GM12875 (cell line): ENCODE results near the gene EGFLAM.

ENCODE experiments used
- H3K4me3 ChIP-seq: one replicate; pipeline ENCODE4 v1.5.1; 2011; ENCODE audit warnings: low read depth, low read length, control low read depth
- CTCF ChIP-seq: IDR thresholded peaks from 2 replicates; pipeline ENCODE4 v1.5.1; 2011; ENCODE audit warnings: low read depth, mild to moderate bottlenecking, control low read depth, inconsistent platforms, low read length, moderate library complexity, borderline replicate concordance; ENCODE audit not compliant: insufficient read depth

Gene EGFLAM

GRCh38 chr5:38234737-38235136 lies 23.6 kb upstream of the EGFLAM start:
- TF ChIP-seq CTCF = no peak
- no peak overlapping the region for H3K4me3 ChIP-seq

GRCh38 chr5:38237681-38238080 lies 20.7 kb upstream of the EGFLAM start:
- H3K4me3 ChIP-seq = no peak overlapping the region
- no peak for TF ChIP-seq CTCF

GRCh38 chr5:38240212-38240611 lies 18.1 kb upstream of the EGFLAM start:
- no peak overlapping the region for H3K4me3 ChIP-seq
- TF ChIP-seq CTCF = no peak

GRCh38 chr5:38241655-38242054 lies 16.7 kb upstream of the EGFLAM start:
- no peak overlapping the region for H3K4me3 ChIP-seq
- no peak for TF ChIP-seq CTCF

GRCh38 chr5:38245307-38245706 lies 13.1 kb upstream of the EGFLAM start:
- H3K4me3 ChIP-seq = no peak overlapping the region
- no peak for TF ChIP-seq CTCF

GRCh38 chr5:38249301-38249700 lies 9.1 kb upstream of the EGFLAM start:
- H3K4me3 ChIP-seq = no peak overlapping the region
- TF ChIP-seq CTCF = no peak

GRCh38 chr5:38249812-38250211 lies 8.5 kb upstream of the EGFLAM start:
- no peak overlapping the region for H3K4me3 ChIP-seq
- TF ChIP-seq CTCF = no peak
